HEK293 (cell line): ENCODE results near the gene KIF14.

ENCODE experiments used
- CTCF ChIA-PET: fragments of 350-600 bp; formaldehyde crosslinking; extraction: SDS; loops from one replicate; lab custom pipeline; 2021; ENCODE audit warnings: antibody characterized with exemption; lab: Yijun Ruan, JAX
- POLR2A ChIA-PET: fragments of 300-600 bp; formaldehyde crosslinking; extraction: SDS; loops from one replicate; lab custom pipeline; 2020; ENCODE audit warnings: antibody characterized with exemption, inconsistent platforms; lab: Yijun Ruan, JAX
- H3K27ac ChIP-seq: fragments of 200-500 bp; sonication (Bioruptor generic); 2 replicates; pipeline ENCODE4 v1.5.1; 2014; ENCODE audit warnings: low read depth, low read length, control low read depth, inconsistent platforms; ENCODE audit errors: extremely low read depth
- H3K36me3 ChIP-seq, 2 experiments: fragments of 200-500 bp in 1 of 2; sonication (Bioruptor generic) in 1 of 2; 1 replicate in 1 of 2; 2 replicates in 1 of 2; pipeline ENCODE4 v1.5.1; 2014 to 2017; ENCODE audit warnings: inconsistent platforms in 2 of 2, low read length in 2 of 2; ENCODE audit not compliant: control insufficient read depth in 2 of 2, insufficient read depth in 1 of 2
- H3K4me1 ChIP-seq: fragments of 200-500 bp; sonication (Bioruptor generic); 2 replicates; pipeline ENCODE4 v1.5.1; 2014; ENCODE audit warnings: mild to moderate bottlenecking, low read length, inconsistent platforms; ENCODE audit not compliant: control insufficient read depth, insufficient read depth
- H3K4me3 ChIP-seq: 2 replicates; pipeline ENCODE4 v1.5.1; 2011; ENCODE audit warnings: low read depth, mild to moderate bottlenecking, control low read depth, low read length, moderate library complexity
- H3K9me3 ChIP-seq: fragments of 200-500 bp; sonication (Bioruptor generic); 2 replicates; pipeline ENCODE4 v1.5.1; 2014; ENCODE audit warnings: low read depth, low read length, inconsistent platforms; ENCODE audit not compliant: control insufficient read depth, insufficient read depth
- HOXC10 ChIP-seq: sonication (generic); formaldehyde crosslinking; IDR thresholded peaks from 2 replicates; pipeline ENCODE4 v1.8.1; 2023; ENCODE audit warnings: mild to moderate bottlenecking, missing genetic modification reagents
- OSR2 ChIP-seq: fragments of 450-650 bp; formaldehyde crosslinking; IDR thresholded peaks from 2 replicates; pipeline ENCODE4 v1.5.1; 2016; ENCODE audit warnings: missing biosample characterization, missing genetic modification characterization
- PRDM6 ChIP-seq: fragments of 450-650 bp; formaldehyde crosslinking; IDR thresholded peaks from 2 replicates; pipeline ENCODE4 v1.5.1; 2017; ENCODE audit warnings: missing biosample characterization, missing genetic modification characterization
- SETDB1 ChIP-seq: IDR thresholded peaks from one replicate; pipeline ENCODE4 v1.6.1; 2017; ENCODE audit warnings: mild to moderate bottlenecking, low read length, moderate library complexity, mixed read lengths; ENCODE audit not compliant: insufficient read length
- TSHZ1 ChIP-seq: fragments of 450-650 bp; formaldehyde crosslinking; IDR thresholded peaks from 2 replicates; pipeline ENCODE4 v1.5.1; 2016; ENCODE audit warnings: missing biosample characterization, missing genetic modification characterization, borderline replicate concordance
- ZBTB17 ChIP-seq: fragments of 450-650 bp; formaldehyde crosslinking; IDR thresholded peaks from 2 replicates; pipeline ENCODE4 v1.5.1; 2016; ENCODE audit warnings: missing biosample characterization, missing genetic modification characterization
- ZBTB6 ChIP-seq: fragments of 450-650 bp; formaldehyde crosslinking; IDR thresholded peaks from 2 replicates; pipeline ENCODE4 v1.5.1; 2017; ENCODE audit warnings: missing biosample characterization, missing genetic modification characterization
- ZBTB7A ChIP-seq: fragments of 450-650 bp; formaldehyde crosslinking; IDR thresholded peaks from 2 replicates; pipeline ENCODE4 v1.5.1; 2016; ENCODE audit warnings: low read depth, missing biosample characterization, missing genetic modification characterization
- ZFP37 ChIP-seq: fragments of 450-650 bp; formaldehyde crosslinking; IDR thresholded peaks from 2 replicates; pipeline ENCODE4 v1.5.1; 2016; ENCODE audit warnings: missing biosample characterization, missing genetic modification characterization
- ZNF132 ChIP-seq: fragments of 450-650 bp; formaldehyde crosslinking; IDR thresholded peaks from 2 replicates; pipeline ENCODE4 v1.5.1; 2017; ENCODE audit warnings: missing biosample characterization, missing genetic modification characterization, borderline replicate concordance
- ZNF138 ChIP-seq: fragments of 450-650 bp; formaldehyde crosslinking; IDR thresholded peaks from 2 replicates; pipeline ENCODE4 v1.5.1; 2016; ENCODE audit warnings: missing biosample characterization, missing genetic modification characterization, borderline replicate concordance
- ZNF16 ChIP-seq: fragments of 450-650 bp; formaldehyde crosslinking; IDR thresholded peaks from 2 replicates; pipeline ENCODE4 v1.5.1; 2016; ENCODE audit warnings: low read depth, missing biosample characterization, missing genetic modification characterization
- ZNF221 ChIP-seq: fragments of 450-650 bp; formaldehyde crosslinking; IDR thresholded peaks from 2 replicates; pipeline ENCODE4 v1.5.1; 2017; ENCODE audit warnings: missing biosample characterization, missing genetic modification characterization, borderline replicate concordance
- ZNF23 ChIP-seq: fragments of 450-650 bp; formaldehyde crosslinking; IDR thresholded peaks from 2 replicates; pipeline ENCODE4 v1.5.1; 2016; ENCODE audit warnings: missing biosample characterization, missing genetic modification characterization, borderline replicate concordance
- ZNF274 ChIP-seq, 2 experiments: fragments of 200-500 bp in 1 of 2; fragments of 450-650 bp in 1 of 2; sonication (Bioruptor generic) in 1 of 2; formaldehyde crosslinking in 1 of 2; IDR thresholded peaks; 2 replicates each; pipeline versions ENCODE4 v1.5.1 to v1.6.1; 2014 to 2016; ENCODE audit warnings: borderline replicate concordance in 1 of 2, inconsistent platforms in 1 of 2, low read length in 1 of 2, missing biosample characterization in 1 of 2, missing genetic modification characterization in 1 of 2
- ZNF311 ChIP-seq: fragments of 450-650 bp; formaldehyde crosslinking; IDR thresholded peaks from 2 replicates; pipeline ENCODE4 v1.5.1; 2017; ENCODE audit warnings: missing biosample characterization, missing genetic modification characterization, borderline replicate concordance
- ZNF341 ChIP-seq: fragments of 450-650 bp; formaldehyde crosslinking; IDR thresholded peaks from 2 replicates; pipeline ENCODE4; 2016; ENCODE audit warnings: low read depth, missing biosample characterization, missing genetic modification characterization
- ZNF350 ChIP-seq: fragments of 450-650 bp; formaldehyde crosslinking; IDR thresholded peaks from 2 replicates; pipeline ENCODE4 v1.5.0; 2017; ENCODE audit warnings: missing biosample characterization, mild to moderate bottlenecking, missing genetic modification characterization
- ZNF624 ChIP-seq: fragments of 450-650 bp; formaldehyde crosslinking; IDR thresholded peaks from 2 replicates; pipeline ENCODE4 v1.5.1; 2017; ENCODE audit warnings: missing biosample characterization, missing genetic modification characterization
- ZNF629 ChIP-seq: fragments of 450-650 bp; formaldehyde crosslinking; IDR thresholded peaks from 2 replicates; pipeline ENCODE4 v1.5.1; 2017; ENCODE audit warnings: missing biosample characterization, missing genetic modification characterization
- ZNF645 ChIP-seq: fragments of 450-650 bp; formaldehyde crosslinking; IDR thresholded peaks from 2 replicates; pipeline ENCODE4; 2016; ENCODE audit warnings: missing biosample characterization, missing genetic modification characterization
- ZNF660 ChIP-seq: fragments of 450-650 bp; IDR thresholded peaks from 2 replicates; pipeline ENCODE4 v1.5.1; 2018; ENCODE audit warnings: missing biosample characterization, mild to moderate bottlenecking, missing genetic modification characterization
- ZSCAN23 ChIP-seq: fragments of 450-650 bp; formaldehyde crosslinking; IDR thresholded peaks from 2 replicates; pipeline ENCODE4 v1.5.1; 2016; ENCODE audit warnings: missing biosample characterization, missing genetic modification characterization
- ZSCAN4 ChIP-seq: fragments of 450-650 bp; formaldehyde crosslinking; IDR thresholded peaks from 2 replicates; pipeline ENCODE4 v1.5.1; 2017; ENCODE audit warnings: missing biosample characterization, missing genetic modification characterization
- TF ChIP-seq, protein P1 (sequence below): fragments of 450-650 bp; formaldehyde crosslinking; IDR thresholded peaks from 2 replicates; pipeline ENCODE4 v1.5.1; 2016; ENCODE audit warnings: missing biosample characterization, missing genetic modification characterization

Gene KIF14

GRCh38 chr1:200666309-200666708 lies 45.8 kb upstream of the KIF14 start:
- no peak overlapping the region for H3K27ac ChIP-seq
- H3K4me3 ChIP-seq, result no peak overlapping the region
- peaks cover 3% of the 10 kb centered on the region; the same call in 1 of the 2 replicates for H3K4me1 ChIP-seq
- POLR2A ChIA-PET, result no interaction called here
- CTCF ChIA-PET, result interaction anchor here (0.5 to 0.6 kb wide), 2 partner anchors 9 to 58 kb away, joined by 3 read pairs; no protein-coding TSS in a partner anchor
- no peaks in the 10 kb centered on the region for H3K9me3 ChIP-seq
- peaks cover 18 to 41% of the 10 kb centered on the region in 2 experiments for H3K36me3 ChIP-seq
- TF ChIP-seq ZNF23 (no peak), TSHZ1 (tag by site-specific recombination) (no peak), ZNF132 (tag by site-specific recombination) (no peak), SETDB1 (no peak), ZBTB6 (tag by site-specific recombination) (no peak), ZNF624 (tag by site-specific recombination) (no peak), ZSCAN23 (tag by site-specific recombination) (no peak), ZNF311 (tag by site-specific recombination) (no peak), ZNF221 (tag by site-specific recombination) (no peak), ZNF138 (tag by site-specific recombination) (no peak), ZNF645 (tag by site-specific recombination) (no peak)
- TF ChIP-seq, all 188 proteins: peak for 0

- Histone ChIP-seq H3K4me1 (peaks cover 3% of the 10 kb centered on the region; the same call in 1 of the 2 replicates), H3K4me3 (no peak overlapping the region), H3K9me3 (no peaks in the 10 kb centered on the region), H3K36me3 (peaks cover 18 to 45% of the 10 kb centered on the region in 2 experiments), H3K27ac (no peak overlapping the region)
- ChIA-PET CTCF (interaction anchor here (0.5 to 0.7 kb wide), 3 partner anchors 8 to 57 kb away, joined by 3 read pairs; no protein-coding TSS in a partner anchor), POLR2A (no interaction called here)
- TF ChIP-seq, protein P1, sequence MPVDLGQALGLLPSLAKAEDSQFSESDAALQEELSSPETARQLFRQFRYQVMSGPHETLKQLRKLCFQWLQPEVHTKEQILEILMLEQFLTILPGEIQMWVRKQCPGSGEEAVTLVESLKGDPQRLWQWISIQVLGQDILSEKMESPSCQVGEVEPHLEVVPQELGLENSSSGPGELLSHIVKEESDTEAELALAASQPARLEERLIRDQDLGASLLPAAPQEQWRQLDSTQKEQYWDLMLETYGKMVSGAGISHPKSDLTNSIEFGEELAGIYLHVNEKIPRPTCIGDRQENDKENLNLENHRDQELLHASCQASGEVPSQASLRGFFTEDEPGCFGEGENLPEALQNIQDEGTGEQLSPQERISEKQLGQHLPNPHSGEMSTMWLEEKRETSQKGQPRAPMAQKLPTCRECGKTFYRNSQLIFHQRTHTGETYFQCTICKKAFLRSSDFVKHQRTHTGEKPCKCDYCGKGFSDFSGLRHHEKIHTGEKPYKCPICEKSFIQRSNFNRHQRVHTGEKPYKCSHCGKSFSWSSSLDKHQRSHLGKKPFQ, result no peak
- TF ChIP-seq ZNF16 (no peak), PRDM6 (tag by site-specific recombination) (no peak), HOXC10 (CRISPR knock-in tag) (no peak), OSR2 (tag by site-specific recombination) (no peak), ZNF341 (no peak), ZBTB7A (tag by site-specific recombination) (no peak), ZSCAN4 (tag by site-specific recombination) (no peak), ZNF132 (tag by site-specific recombination) (no peak), ZNF629 (tag by site-specific recombination) (no peak), ZNF274 (IDR thresholded peaks at IDR 0.05; ENCODE audit: low read length) (no peak), ZNF274 (tag by site-specific recombination; IDR thresholded peaks at IDR 0.05; ENCODE audit: borderline replicate concordance) (no peak), ZNF660 (tag by site-specific recombination) (no peak), ZNF350 (no peak), ZBTB17 (tag by site-specific recombination) (no peak), ZFP37 (no peak)
Observed at GRCh38 chr1:200665861-200666260, 45.3 kb upstream of the KIF14 start.
